Thoracic aorta endothelial cell (primary cell): Measurements from ENCODE around the gene ZNF182. TPM values are rescaled to one million over a fixed set of nuclear protein-coding genes. Genes with fewer than 3 reads are reported as not detected.

Experiments
- total RNA-seq: library from RNA; depleted of rRNA; stranded (reverse); fragments of >200 nt; gene quantifications from 2 replicates; pipeline ENCODE4 v1.2.3, GENCODE V29; 2012

The ZNF182 gene
- 4.1 and 4.5 TPM in 2 replicates for total RNA-seq

DNA sequence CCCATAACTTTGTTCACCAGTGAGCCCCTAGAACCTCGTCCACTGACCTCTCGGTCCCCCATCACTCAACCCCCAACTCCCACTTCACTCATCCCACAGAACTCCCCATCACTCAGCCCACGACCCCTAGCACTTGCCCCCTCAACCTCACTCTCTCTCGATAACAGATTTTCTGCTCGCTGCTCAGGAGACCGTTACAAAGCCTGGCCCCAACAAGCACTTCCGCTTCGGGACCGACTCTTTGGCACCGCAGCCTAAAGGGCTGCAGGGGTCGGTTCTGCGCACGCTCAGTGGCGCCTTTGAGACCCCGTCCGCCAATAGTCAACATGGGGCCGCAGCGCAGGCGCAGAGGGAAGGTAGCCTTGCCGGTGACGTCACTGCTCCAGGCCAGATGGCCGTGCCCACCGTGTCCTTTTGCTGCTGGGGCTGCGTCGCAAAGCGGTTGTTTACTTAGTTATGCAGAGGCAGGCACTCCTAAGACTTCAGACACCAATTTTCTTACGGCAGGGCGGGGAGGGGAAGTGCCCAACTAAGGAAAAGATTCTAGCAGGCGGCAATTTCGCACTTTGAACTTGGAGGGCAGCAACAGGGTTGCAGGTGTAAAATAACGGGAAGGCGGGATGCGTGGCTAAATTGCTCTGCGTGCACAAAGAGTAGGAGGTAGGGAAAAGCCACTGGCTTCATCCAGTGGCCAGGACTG is at the start of gene ZNF182:
TSS of gene ZNF182 (minus strand) at position 232 of the 700 bp plus-strand sequence. CDS start 1,380 bp downstream, outside the sequence.

DNA sequence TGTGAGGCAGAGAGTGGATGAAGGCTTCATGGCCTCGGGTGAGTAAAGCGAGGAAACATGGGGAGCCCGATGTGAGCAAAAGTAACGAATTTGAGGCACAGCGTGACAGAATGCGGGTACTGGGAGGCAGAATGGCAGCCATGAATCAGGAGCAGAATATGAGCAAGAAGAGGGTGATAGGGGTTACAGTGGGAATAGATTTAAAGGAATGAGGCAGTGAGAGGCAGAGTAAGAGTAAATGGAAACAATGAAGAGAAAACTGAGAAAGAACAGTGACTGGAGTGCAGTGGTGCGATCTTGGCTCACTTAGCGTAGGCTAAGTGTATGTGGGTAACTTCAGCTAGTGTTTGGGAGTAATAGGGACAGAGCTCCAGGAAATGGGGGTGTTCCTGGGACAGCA is 2.9 kb upstream of the ZNF182 start, which contains the start of gene SPACA5:
TSS of gene SPACA5 (plus strand) at position 301 of the 400 bp plus-strand sequence. CDS start 815 bp downstream, outside the sequence.

Other genes starting within 250 kb of the ZNF182 start
- 7.0 and 7.6 TPM in 2 replicates for gene ZNF81, start 167.1 kb downstream of the ZNF182 start, total RNA-seq
- not detected in 2 replicates for gene SPACA5, start 3.0 kb upstream of the ZNF182 start, total RNA-seq
- gene ZNF630, start 67.7 kb upstream of the ZNF182 start, total RNA-seq = 0.50 and 0.80 TPM in 2 replicates
- gene SPACA5B, start 126.6 kb upstream of the ZNF182 start, total RNA-seq = not detected in 2 replicates
- gene SSX5, start 192.8 kb upstream of the ZNF182 start, total RNA-seq = not detected in 2 replicates